H9 (cell line): ENCODE results near the gene ABCA10. TPM values are rescaled to one million over a fixed set of nuclear protein-coding genes. Genes with fewer than 3 reads are reported as not detected.

Experiments
- DNase-seq: peaks from one replicate; pipeline ENCODE4 v3.0.0-alpha.2; 2017
- H2AFZ ChIP-seq: one replicate; pipeline ENCODE4 v1.6.1; 2013; ENCODE audit warnings: mild to moderate bottlenecking, low read length, control low read depth, moderate library complexity
- H2AK5ac ChIP-seq: 2 replicates; pipeline ENCODE4 v1.6.1; 2013; ENCODE audit warnings: low read length, control low read depth, mixed read lengths; ENCODE audit not compliant: insufficient read length
- H2BK120ac ChIP-seq: one replicate; pipeline ENCODE4 v1.6.1; 2013; ENCODE audit warnings: low read depth, mild to moderate bottlenecking, low read length, control low read depth, inconsistent platforms; ENCODE audit not compliant: poor library complexity, severe bottlenecking
- H2BK12ac ChIP-seq: 2 replicates; pipeline ENCODE4 v1.6.1; 2013; ENCODE audit warnings: low read length, control low read depth, mixed read lengths, low read depth; ENCODE audit not compliant: insufficient read length
- H2BK15ac ChIP-seq: 2 replicates; pipeline ENCODE4 v1.6.1; 2013; ENCODE audit warnings: low read depth, low read length, control low read depth
- H2BK20ac ChIP-seq: one replicate; pipeline ENCODE4 v1.6.1; 2013; ENCODE audit warnings: low read depth, mild to moderate bottlenecking, low read length, control low read depth, inconsistent platforms; ENCODE audit not compliant: poor library complexity, severe bottlenecking
- H2BK5ac ChIP-seq: 2 replicates; pipeline ENCODE4 v1.6.1; 2013; ENCODE audit warnings: low read length, control low read depth, mixed read lengths; ENCODE audit not compliant: insufficient read length
- H3K14ac ChIP-seq: 2 replicates; pipeline ENCODE4 v1.6.1; 2013; ENCODE audit warnings: low read length, control low read depth; ENCODE audit not compliant: insufficient read depth
- H3K18ac ChIP-seq: 2 replicates; pipeline ENCODE4 v1.6.1; 2013; ENCODE audit warnings: low read depth, mild to moderate bottlenecking, mixed read lengths, low read length, control low read depth; ENCODE audit not compliant: insufficient read length
- H3K23ac ChIP-seq: 2 replicates; pipeline ENCODE4 v1.6.1; 2013; ENCODE audit warnings: low read length, control low read depth, mixed read lengths, low read depth; ENCODE audit not compliant: insufficient read length
- H3K23me2 ChIP-seq: 2 replicates; pipeline ENCODE4 v1.6.1; 2013; ENCODE audit warnings: low read depth, mild to moderate bottlenecking, mixed read lengths, low read length, control low read depth; ENCODE audit not compliant: insufficient read length, poor library complexity, severe bottlenecking
- H3K27ac ChIP-seq: 2 replicates; pipeline ENCODE4 v1.5.1; 2013; ENCODE audit warnings: low read length, control low read depth, mixed read lengths, low read depth; ENCODE audit not compliant: insufficient read length
- H3K27me3 ChIP-seq: 2 replicates; pipeline ENCODE4 v1.6.1; 2013; ENCODE audit warnings: low read length, control low read depth, inconsistent platforms; ENCODE audit not compliant: insufficient read depth
- H3K4ac ChIP-seq: 2 replicates; pipeline ENCODE4 v1.6.1; 2013; ENCODE audit warnings: low read depth, mild to moderate bottlenecking, control low read depth, inconsistent platforms, low read length, moderate library complexity
- H3K4me1 ChIP-seq: 2 replicates; pipeline ENCODE4 v1.6.1; 2013; ENCODE audit warnings: low read length, control low read depth, inconsistent platforms; ENCODE audit not compliant: insufficient read depth
- H3K4me2 ChIP-seq: 2 replicates; pipeline ENCODE4 v1.6.1; 2013; ENCODE audit warnings: low read length, control low read depth, mixed read lengths; ENCODE audit not compliant: insufficient read length, insufficient read depth
- H3K56ac ChIP-seq: 2 replicates; pipeline ENCODE4 v1.6.1; 2013; ENCODE audit warnings: low read depth, mild to moderate bottlenecking, mixed read lengths, low read length, control low read depth; ENCODE audit not compliant: insufficient read length
- H3K79me1 ChIP-seq: 2 replicates; pipeline ENCODE4 v1.6.1; 2013; ENCODE audit warnings: low read depth, mild to moderate bottlenecking, moderate library complexity, low read length, control low read depth, inconsistent platforms; ENCODE audit not compliant: insufficient read depth, poor library complexity, severe bottlenecking
- H3K79me2 ChIP-seq: 2 replicates; pipeline ENCODE4 v1.6.1; 2013; ENCODE audit warnings: low read length, control low read depth, inconsistent platforms; ENCODE audit not compliant: insufficient read depth
- H3K9ac ChIP-seq: 2 replicates; pipeline ENCODE4 v1.6.1; 2013; ENCODE audit warnings: low read length, control low read depth, mixed read lengths; ENCODE audit not compliant: insufficient read length; ENCODE audit errors: extremely low read depth
- H3K9me3 ChIP-seq: one replicate; pipeline ENCODE4 v1.6.1; 2013; ENCODE audit warnings: low read depth, low read length, inconsistent platforms; ENCODE audit not compliant: control insufficient read depth
- H3T11ph ChIP-seq: one replicate; pipeline ENCODE4 v1.6.1; 2013; ENCODE audit warnings: mild to moderate bottlenecking, low read length, control low read depth, inconsistent platforms
- H4K20me1 ChIP-seq: one replicate; pipeline ENCODE4 v1.6.1; 2013; ENCODE audit not compliant: control insufficient read depth, insufficient read length, insufficient read depth
- H4K5ac ChIP-seq: 2 replicates; pipeline ENCODE4 v1.6.1; 2013; ENCODE audit warnings: low read depth, mild to moderate bottlenecking, mixed read lengths, low read length, control low read depth; ENCODE audit not compliant: insufficient read length
- H4K8ac ChIP-seq: replicated peaks from 2 replicates; pipeline ENCODE4 v1.6.1; 2013; ENCODE audit warnings: low read length, control low read depth, mixed read lengths, low read depth; ENCODE audit not compliant: insufficient read length
- H4K91ac ChIP-seq: 2 replicates; pipeline ENCODE4 v1.6.1; 2013; ENCODE audit warnings: low read depth, mild to moderate bottlenecking, moderate library complexity, mixed read lengths, low read length, control low read depth; ENCODE audit not compliant: insufficient read length
- H3K27ac Mint-ChIP-seq, 3 experiments: 2 replicates in 2 of 3; 3 replicates in 1 of 3; pipeline ENCODE4 v1.8.0; 2020 to 2021; ENCODE audit warnings: mixed read lengths in 3 of 3, mild to moderate bottlenecking in 1 of 3, moderate library complexity in 1 of 3
- H3K27me3 Mint-ChIP-seq: 2 replicates; pipeline ENCODE4 v1.8.0; 2021; ENCODE audit warnings: low read depth, mild to moderate bottlenecking, moderate library complexity, mixed read lengths
- H3K36me3 Mint-ChIP-seq, 3 experiments: 2 replicates in 2 of 3; 3 replicates in 1 of 3; pipeline ENCODE4 v1.8.0; 2020 to 2021; ENCODE audit warnings: low read depth in 3 of 3, mixed read lengths in 3 of 3; ENCODE audit not compliant: insufficient read depth in 1 of 3
- H3K4me1 Mint-ChIP-seq, 2 experiments: 2 replicates each; pipeline ENCODE4 v1.8.0; 2020; ENCODE audit warnings: mixed read lengths in 2 of 2
- H3K4me3 Mint-ChIP-seq, 2 experiments: 2 replicates in 1 of 2; 3 replicates in 1 of 2; pipeline ENCODE4 v1.8.0; 2020 to 2021; ENCODE audit warnings: mild to moderate bottlenecking in 2 of 2, mixed read lengths in 2 of 2, moderate library complexity in 1 of 2
- H3K9me3 Mint-ChIP-seq, 2 experiments: 2 replicates in 1 of 2; 3 replicates in 1 of 2; pipeline ENCODE4 v1.8.0; 2020; ENCODE audit warnings: mild to moderate bottlenecking in 2 of 2, mixed read lengths in 2 of 2, moderate library complexity in 1 of 2
- WGBS: extraction: QIAGEN DNeasy Blood & Tissue Kit; methylation state at CpG from one replicate; pipeline ENCODE4 v1.1.7; 2013; ENCODE audit warnings: missing lambda C conversion rate, low lambda C conversion rate, mixed read lengths; ENCODE audit not compliant: insufficient read length; ENCODE audit errors: extremely low coverage; 5-methylcytosine and 5-hydroxymethylcytosine counted together
- total RNA-seq: library from RNA; stranded (reverse); gene quantifications from 2 replicates; pipeline ENCODE4 v1.2.1, GENCODE V29; 2021
- TF ChIP-seq, protein P1 (sequence below): fragments of 200-600 bp; sonication (generic); conservative IDR thresholded peaks from 3 replicates; pipeline ENCODE4 v1.8.0; 2021; ENCODE audit warnings: antibody characterized with exemption, mild to moderate bottlenecking

The ABCA10 gene
- total RNA-seq, 1 experiment from 2014 or later: not detected

DNA sequence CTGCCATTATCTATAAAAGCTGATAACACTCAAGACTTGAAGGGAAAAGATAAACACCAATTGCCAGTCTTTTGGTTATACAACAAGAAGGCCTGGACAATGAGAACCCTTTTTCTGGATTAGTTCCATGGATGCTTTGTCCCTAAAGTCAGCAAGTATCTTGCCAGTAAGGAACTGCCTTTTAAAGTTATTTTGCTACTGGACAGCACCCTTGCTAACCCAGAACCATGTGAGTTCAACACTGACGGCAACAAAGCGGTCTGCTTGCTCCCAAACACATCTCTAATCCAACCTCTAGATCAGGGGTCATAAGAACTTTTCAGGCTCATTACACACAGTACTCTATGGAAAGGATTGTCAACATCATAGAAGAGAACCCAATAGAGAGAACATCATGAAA is 61.7 kb downstream of the ABCA10 start:
- no peaks in the 10 kb centered on the region for H3K4me1 ChIP-seq
- no peak overlapping the region for H2BK5ac ChIP-seq
- DNase-seq: no peak
- H2AK5ac ChIP-seq: no peak overlapping the region
- no peaks in the 10 kb centered on the region for H3K23me2 ChIP-seq
- no peaks in the 10 kb centered on the region for H3K9me3 Mint-ChIP-seq
- H4K91ac ChIP-seq: no peak overlapping the region
- no peak overlapping the region for H2BK12ac ChIP-seq
- no peak overlapping the region for H4K5ac ChIP-seq
- H3K14ac ChIP-seq: no peak overlapping the region
- H3K4me3 Mint-ChIP-seq: no peak overlapping the region
- H2AFZ ChIP-seq: no peak overlapping the region
- no peak overlapping the region for H3K27ac ChIP-seq
- no peaks in the 10 kb centered on the region for H3K4me1 Mint-ChIP-seq
- no peak overlapping the region for H3K18ac ChIP-seq
- no peak overlapping the region for H3K23ac ChIP-seq
- no peaks in the 10 kb centered on the region for H3K27me3 Mint-ChIP-seq
- no peaks in the 10 kb centered on the region for H4K20me1 ChIP-seq
- no peak overlapping the region for H3K4me2 ChIP-seq
- no peak overlapping the region for H3K4ac ChIP-seq
- no peaks in the 10 kb centered on the region for H3K79me2 ChIP-seq
- H3T11ph ChIP-seq: no peak overlapping the region
- H3K36me3 Mint-ChIP-seq: no peaks in the 10 kb centered on the region
- no CpG with 5 or more reads among the region's 2 CpGs for WGBS
- no peak overlapping the region for H4K8ac ChIP-seq
- no peaks in the 10 kb centered on the region for H3K27me3 ChIP-seq
- H3K9me3 ChIP-seq: no peaks in the 10 kb centered on the region
- TF ChIP-seq, protein P1, sequence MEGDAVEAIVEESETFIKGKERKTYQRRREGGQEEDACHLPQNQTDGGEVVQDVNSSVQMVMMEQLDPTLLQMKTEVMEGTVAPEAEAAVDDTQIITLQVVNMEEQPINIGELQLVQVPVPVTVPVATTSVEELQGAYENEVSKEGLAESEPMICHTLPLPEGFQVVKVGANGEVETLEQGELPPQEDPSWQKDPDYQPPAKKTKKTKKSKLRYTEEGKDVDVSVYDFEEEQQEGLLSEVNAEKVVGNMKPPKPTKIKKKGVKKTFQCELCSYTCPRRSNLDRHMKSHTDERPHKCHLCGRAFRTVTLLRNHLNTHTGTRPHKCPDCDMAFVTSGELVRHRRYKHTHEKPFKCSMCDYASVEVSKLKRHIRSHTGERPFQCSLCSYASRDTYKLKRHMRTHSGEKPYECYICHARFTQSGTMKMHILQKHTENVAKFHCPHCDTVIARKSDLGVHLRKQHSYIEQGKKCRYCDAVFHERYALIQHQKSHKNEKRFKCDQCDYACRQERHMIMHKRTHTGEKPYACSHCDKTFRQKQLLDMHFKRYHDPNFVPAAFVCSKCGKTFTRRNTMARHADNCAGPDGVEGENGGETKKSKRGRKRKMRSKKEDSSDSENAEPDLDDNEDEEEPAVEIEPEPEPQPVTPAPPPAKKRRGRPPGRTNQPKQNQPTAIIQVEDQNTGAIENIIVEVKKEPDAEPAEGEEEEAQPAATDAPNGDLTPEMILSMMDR: no peak
- H3K9ac ChIP-seq: no peak overlapping the region
- H2BK15ac ChIP-seq: no peak overlapping the region
- H3K27ac Mint-ChIP-seq: no peak overlapping the region
- H2BK20ac ChIP-seq: no peak overlapping the region
- H3K56ac ChIP-seq: no peak overlapping the region
- H2BK120ac ChIP-seq: no peak overlapping the region
- no peaks in the 10 kb centered on the region for H3K79me1 ChIP-seq
